HepG2 (cell line): ENCODE results near the gene CMTM2. TPM values are rescaled to one million over a fixed set of nuclear protein-coding genes. Genes with fewer than 3 reads are reported as not detected.

Source experiments
- BRCA1 ChIP-seq: sonication (generic); formaldehyde crosslinking; IDR thresholded peaks from 2 replicates; pipeline ENCODE4 v1.4.0; 2020; ENCODE audit warnings: missing genetic modification reagents
- DBP ChIP-seq: sonication (generic); formaldehyde crosslinking; IDR thresholded peaks from 2 replicates; pipeline ENCODE4 v1.4.0; 2020; ENCODE audit warnings: missing genetic modification reagents; ENCODE audit errors: not compliant biosample characterization
- DMAP1 ChIP-seq: IDR thresholded peaks from 2 replicates; pipeline ENCODE4 v1.6.1; 2016
- HNRNPLL ChIP-seq: fragments of 200-400 bp; formaldehyde crosslinking; IDR thresholded peaks from 2 replicates; pipeline ENCODE4 v1.6.1; 2017; ENCODE audit warnings: mild to moderate bottlenecking, low read depth, low read length; ENCODE audit not compliant: poor library complexity, severe bottlenecking
- KAT8 ChIP-seq: IDR thresholded peaks from 2 replicates; pipeline ENCODE4 v1.6.1; 2016; ENCODE audit warnings: missing genetic modification reagents, missing compliant biosample characterization
- MEIS1 ChIP-seq: sonication (generic); formaldehyde crosslinking; IDR thresholded peaks from 2 replicates; pipeline ENCODE4 v1.9.0; 2021; ENCODE audit warnings: mild to moderate bottlenecking, missing genetic modification reagents, moderate library complexity, borderline replicate concordance
- PATZ1 ChIP-seq: sonication (generic); formaldehyde crosslinking; IDR thresholded peaks from 2 replicates; pipeline ENCODE4 v1.4.0; 2020; ENCODE audit warnings: missing genetic modification reagents
- PCBP2 ChIP-seq: fragments of 200-400 bp; formaldehyde crosslinking; optimal IDR thresholded peaks from 2 replicates; pipeline ENCODE3; 2018; ENCODE audit warnings: low read length, low read depth; ENCODE audit not compliant: poor library complexity, severe bottlenecking
- SIX1 ChIP-seq: sonication (generic); formaldehyde crosslinking; IDR thresholded peaks from 2 replicates; pipeline ENCODE4 v1.4.0; 2020; ENCODE audit warnings: missing genetic modification reagents, borderline replicate concordance
- SPEN ChIP-seq: sonication (generic); formaldehyde crosslinking; IDR thresholded peaks from 2 replicates; pipeline ENCODE4 v1.5.1; 2020; ENCODE audit warnings: low read depth, mild to moderate bottlenecking, missing genetic modification reagents
- ZIK1 ChIP-seq: sonication (generic); formaldehyde crosslinking; IDR thresholded peaks from 2 replicates; pipeline ENCODE4 v1.5.0; 2020; ENCODE audit warnings: mild to moderate bottlenecking, low read depth, missing genetic modification reagents, borderline replicate concordance
- ZKSCAN8 ChIP-seq: IDR thresholded peaks from 2 replicates; pipeline ENCODE4 v1.6.1; 2016; ENCODE audit warnings: borderline replicate concordance, missing genetic modification reagents, missing compliant biosample characterization
- ZNF18 ChIP-seq: sonication (generic); formaldehyde crosslinking; IDR thresholded peaks from 2 replicates; pipeline ENCODE4 v1.8.0; 2022; ENCODE audit warnings: mild to moderate bottlenecking, missing genetic modification reagents; ENCODE audit not compliant: insufficient replicate concordance
- ZNF275 ChIP-seq: sonication (generic); formaldehyde crosslinking; IDR thresholded peaks from 2 replicates; pipeline ENCODE4 v1.8.0; 2022; ENCODE audit warnings: missing genetic modification reagents, mild to moderate bottlenecking, inconsistent platforms, borderline replicate concordance
- ZNF33B ChIP-seq: sonication (generic); formaldehyde crosslinking; IDR thresholded peaks from 2 replicates; pipeline ENCODE4 v1.5.1; 2020; ENCODE audit warnings: mild to moderate bottlenecking, missing genetic modification reagents
- ZNF687 ChIP-seq: sonication (generic); formaldehyde crosslinking; IDR thresholded peaks from 2 replicates; pipeline ENCODE4 v1.5.1; 2020; ENCODE audit warnings: mild to moderate bottlenecking, missing genetic modification reagents, moderate library complexity
- ZNF720 ChIP-seq: sonication (generic); formaldehyde crosslinking; IDR thresholded peaks from 2 replicates; pipeline ENCODE4 v1.4.0; 2020; ENCODE audit warnings: missing genetic modification reagents
- ZNF792 ChIP-seq: IDR thresholded peaks from 2 replicates; pipeline ENCODE4 v1.6.1; 2016
- polyA plus RNA-seq, 8 experiments: library from polyadenylated mRNA; depleted of rRNA in 3 of 8; stranded (reverse) in 7 of 8; unstranded in 1 of 8; fragments of >200 nt; fragmentation: Illumina TruSeq in 4 of 8; extraction: Trizol in 4 of 8; gene quantifications; 2 replicates each; pipeline versions ENCODE4 v1.2.1 to v1.2.3, GENCODE V29; 2011 to 2016; ENCODE audit warnings: low read depth in 4 of 8, missing spikeins in 1 of 8, mixed read lengths in 1 of 8; ENCODE audit not compliant: insufficient read depth in 1 of 8
- total RNA-seq, 5 experiments: library from RNA; depleted of rRNA; stranded (reverse); fragments of >200 nt; fragmentation: Illumina TruSeq; extraction: Trizol; gene quantifications; 2 replicates each; pipeline ENCODE4 v1.2.3, GENCODE V29; 2016; ENCODE audit warnings: low read depth in 1 of 5

CMTM2 gene
- total and polyA plus RNA-seq, 2 of the 13 experiments (the other 11 are each of a cell fraction or from before 2014, with no cell fraction given): not detected

- TF ChIP-seq ZNF687 (CRISPR knock-in tag) (peak; percentile 60; the same call in 1 of the 2 replicates), ZNF792 (CRISPR knock-in tag) (0 out of 2 replicates have a peak, but pooled peaks have one; percentile 40), SPEN (CRISPR knock-in tag) (0 out of 2 replicates have a peak, but pooled peaks have one; percentile 20), ZNF275 (CRISPR knock-in tag) (0 out of 2 replicates have a peak, but pooled peaks have one; percentile 34), ZNF33B (CRISPR knock-in tag) (peak; percentile 5; the same call in 1 of the 2 replicates), ZNF18 (CRISPR knock-in tag) (peak; percentile 51), SIX1 (CRISPR knock-in tag) (no peak), KAT8 (CRISPR knock-in tag) (peak; percentile 47; the same call in 1 of the 2 replicates), ZIK1 (CRISPR knock-in tag) (no peak), ZKSCAN8 (CRISPR knock-in tag) (peak; percentile 99), PCBP2 (no peak), ZNF720 (CRISPR knock-in tag) (no peak), PATZ1 (CRISPR knock-in tag) (peak; percentile 80), MEIS1 (CRISPR knock-in tag) (peak; percentile 40; the same call in 1 of the 2 replicates), DBP (peak; percentile 48), DMAP1 (CRISPR knock-in tag) (peak; percentile 23; the same call in 1 of the 2 replicates), BRCA1 (CRISPR knock-in tag) (no peak), HNRNPLL (peak; percentile 58)
Measured at GRCh38 chr16:66605177-66605978, 26.1 kb downstream of the CMTM2 start (continued).
